Measurements from ENCODE around the gene ANKS1B.

ANKS1B gene

DNA sequence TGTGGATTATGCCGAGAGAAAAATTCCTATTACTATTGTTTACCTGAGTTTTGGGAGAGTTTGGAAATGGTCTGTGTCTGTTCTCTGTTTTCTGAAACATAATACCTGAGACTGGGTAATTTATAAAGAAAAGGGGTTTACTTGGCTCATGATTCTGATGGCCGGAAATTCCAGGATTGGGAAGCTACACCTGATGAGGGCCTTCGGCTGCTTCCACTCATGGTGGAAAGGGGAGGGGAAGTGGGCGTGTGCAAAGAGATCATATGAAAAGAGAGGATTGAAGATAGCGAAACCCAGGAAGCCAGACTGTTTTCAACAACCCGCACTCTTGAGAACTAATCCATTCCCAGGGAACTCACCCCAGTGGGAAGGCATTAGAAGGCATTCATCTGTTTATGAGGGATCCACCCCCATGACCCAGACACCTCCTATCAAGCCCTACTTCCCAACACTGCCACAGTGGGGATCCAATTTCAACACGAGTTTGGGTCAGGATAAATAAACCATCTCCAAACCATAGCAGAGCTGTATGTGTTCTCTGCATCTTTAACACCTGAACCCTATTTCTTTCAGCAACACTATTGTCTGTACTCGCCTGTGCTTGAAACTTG lies 1288.6 kb downstream of the ANKS1B start:
- no peak for DNase-seq

DNA sequence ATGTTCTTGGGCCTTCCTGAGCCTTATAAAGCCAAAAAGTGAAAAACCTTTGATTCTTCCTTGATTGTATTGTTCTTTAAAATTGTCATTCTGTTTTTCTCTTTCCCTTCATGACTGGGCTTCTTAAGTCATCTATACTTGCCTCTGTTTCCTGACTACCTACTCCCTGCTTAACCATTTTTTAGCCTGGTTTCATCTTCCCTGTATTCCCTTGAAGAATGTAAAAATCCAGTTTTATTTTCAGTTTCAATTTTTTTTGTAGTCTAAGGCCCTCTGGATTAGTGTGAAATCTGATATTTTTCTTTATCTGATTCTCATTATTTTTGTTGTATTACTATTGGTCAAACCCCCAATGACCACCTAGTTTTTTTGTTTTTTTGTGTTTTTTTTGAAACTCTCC lies 1293.4 kb downstream of the ANKS1B start:
- no peak for DNase-seq

DNA sequence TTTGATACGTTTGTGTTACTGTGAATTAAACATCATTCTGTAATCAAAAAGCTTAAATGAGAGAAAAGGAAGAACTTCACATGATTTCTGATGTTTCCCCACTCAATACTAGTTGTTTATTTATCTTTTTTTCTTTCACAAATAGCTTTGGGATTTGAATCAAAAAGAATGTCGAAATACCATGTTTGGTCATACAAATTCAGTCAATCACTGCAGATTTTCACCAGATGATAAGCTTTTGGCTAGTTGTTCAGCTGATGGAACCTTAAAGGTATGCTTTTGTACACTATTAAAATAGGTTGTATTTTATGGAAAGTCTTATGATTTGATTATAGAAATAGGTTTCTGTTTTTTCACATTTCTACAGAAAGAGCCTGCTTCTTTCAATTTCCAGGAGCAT lies 1298.1 kb downstream of the ANKS1B start:
- no peak for DNase-seq

All from stimulated activated CD4-positive, alpha-beta T cell treated with anti-CD3 and anti-CD28 coated beads, Interleukin-4, amount 100 ng/mL, for 24 hours (primary cell).